GM12801 (cell line): ENCODE results near the gene ERGIC3.

Experiments used
- TF ChIP-seq, protein P1 (sequence below): IDR thresholded peaks from one replicate; pipeline ENCODE4 v1.5.1; 2011; ENCODE audit warnings: control low read depth; ENCODE audit not compliant: insufficient read length; ENCODE audit errors: extremely low read depth

ERGIC3 gene

GRCh38 chr20:35563834-35564233 is 22.0 kb downstream of the ERGIC3 start:
- TF ChIP-seq, protein P1, sequence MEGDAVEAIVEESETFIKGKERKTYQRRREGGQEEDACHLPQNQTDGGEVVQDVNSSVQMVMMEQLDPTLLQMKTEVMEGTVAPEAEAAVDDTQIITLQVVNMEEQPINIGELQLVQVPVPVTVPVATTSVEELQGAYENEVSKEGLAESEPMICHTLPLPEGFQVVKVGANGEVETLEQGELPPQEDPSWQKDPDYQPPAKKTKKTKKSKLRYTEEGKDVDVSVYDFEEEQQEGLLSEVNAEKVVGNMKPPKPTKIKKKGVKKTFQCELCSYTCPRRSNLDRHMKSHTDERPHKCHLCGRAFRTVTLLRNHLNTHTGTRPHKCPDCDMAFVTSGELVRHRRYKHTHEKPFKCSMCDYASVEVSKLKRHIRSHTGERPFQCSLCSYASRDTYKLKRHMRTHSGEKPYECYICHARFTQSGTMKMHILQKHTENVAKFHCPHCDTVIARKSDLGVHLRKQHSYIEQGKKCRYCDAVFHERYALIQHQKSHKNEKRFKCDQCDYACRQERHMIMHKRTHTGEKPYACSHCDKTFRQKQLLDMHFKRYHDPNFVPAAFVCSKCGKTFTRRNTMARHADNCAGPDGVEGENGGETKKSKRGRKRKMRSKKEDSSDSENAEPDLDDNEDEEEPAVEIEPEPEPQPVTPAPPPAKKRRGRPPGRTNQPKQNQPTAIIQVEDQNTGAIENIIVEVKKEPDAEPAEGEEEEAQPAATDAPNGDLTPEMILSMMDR: no peak

DNA sequence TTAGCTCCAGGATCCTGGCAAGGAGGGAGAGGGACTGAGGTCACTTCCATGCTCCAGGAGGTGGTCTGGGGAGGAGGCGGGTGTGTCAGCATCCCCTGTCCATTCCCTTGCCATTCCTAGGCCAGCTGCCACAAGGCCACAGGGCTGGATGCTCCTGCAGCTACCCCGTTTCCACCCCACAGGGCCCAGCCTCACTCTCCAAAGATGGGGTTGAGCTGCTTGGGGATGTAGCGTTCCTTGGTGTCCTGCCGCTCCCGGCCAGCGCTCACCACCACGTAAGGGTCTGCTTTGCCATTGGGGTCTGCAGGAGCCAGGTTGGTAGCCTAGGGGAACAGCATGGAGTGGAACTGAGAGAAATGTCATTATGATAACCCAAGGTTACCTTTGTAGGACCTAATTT is 23.0 kb downstream of the ERGIC3 start:
- TF ChIP-seq, protein P1: no peak

GRCh38 chr20:35568645-35569044 is 26.8 kb downstream of the ERGIC3 start:
- TF ChIP-seq, protein P1: no peak

GRCh38 chr20:35571555-35571954 is 29.7 kb downstream of the ERGIC3 start:
- TF ChIP-seq, protein P1: no peak

- TF ChIP-seq, protein P1: no peak
These were observed 31.0 kb downstream of the ERGIC3 start for GRCh38 chr20:35572838-35573237.

DNA sequence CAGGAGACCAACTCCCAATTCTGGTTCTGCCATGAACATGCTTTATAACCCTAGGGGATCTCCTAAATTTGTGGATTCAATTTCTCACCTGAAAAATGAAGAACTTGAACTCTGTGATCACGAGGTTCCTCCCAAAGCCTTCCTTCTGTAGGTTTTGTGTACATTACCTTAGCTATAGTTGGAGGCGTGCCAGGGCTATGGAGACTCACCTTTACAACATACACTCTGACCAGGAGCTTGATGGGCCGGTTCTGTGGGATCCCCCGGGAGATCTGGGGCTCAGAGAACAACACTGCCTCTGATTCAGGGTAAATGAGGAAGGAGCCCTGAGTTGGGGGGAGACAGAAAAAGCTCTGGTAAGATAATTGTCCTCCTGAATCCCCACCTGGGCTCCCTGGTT is 34.1 kb downstream of the ERGIC3 start:
- TF ChIP-seq, protein P1: no peak

DNA sequence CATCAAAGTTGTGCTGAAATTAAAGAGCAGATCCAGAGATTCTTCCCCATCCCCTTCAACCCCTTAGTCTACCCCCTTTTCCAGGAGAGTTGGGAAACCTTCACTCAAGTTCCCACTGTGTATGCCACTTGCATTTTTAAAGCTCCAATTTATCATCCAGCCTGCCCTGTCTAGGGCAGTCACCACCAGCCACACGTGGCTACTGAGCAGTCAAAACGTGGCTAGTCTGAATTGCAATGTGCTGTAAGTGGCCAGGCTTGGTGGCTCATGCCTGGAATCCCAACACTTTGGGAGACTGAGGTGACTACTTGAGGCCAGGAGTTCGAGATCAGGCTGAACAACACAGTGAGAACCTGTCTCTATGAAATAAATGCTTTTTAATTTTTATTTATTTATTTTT is 34.9 kb downstream of the ERGIC3 start:
- TF ChIP-seq, protein P1: no peak

- TF ChIP-seq, protein P1: no peak
These were observed 36.6 kb downstream of the ERGIC3 start for GRCh38 chr20:35578469-35578868.
